HepG2 (cell line): ENCODE results near the gene PRKACB. TPM values are rescaled to one million over a fixed set of nuclear protein-coding genes. Genes with fewer than 3 reads are reported as not detected.

ENCODE experiments used
- ATAC-seq: fragments of 200-7000 bp; cut with Tn5 transposase; 3 replicates; pipeline ENCODE4 v1.9.1; 2020; ENCODE audit warnings: mild to moderate bottlenecking, moderate library complexity
- BruUV-seq: library from RNA; stranded (reverse); fragments of 400-500 nt; replicated peaks from 2 replicates; lab custom pipeline; 2021; lab: Mats Ljungman, UMichigan
- CTCF ChIA-PET: fragments of 300-600 bp; formaldehyde crosslinking; extraction: SDS; loops from one replicate; lab custom pipeline; 2021; ENCODE audit warnings: low total read pairs, inconsistent platforms, low intra/inter-chr PET ratio; lab: Yijun Ruan, JAX
- POLR2A ChIA-PET: fragments of 350-600 bp; sonication (Branson Sonifier 250); formaldehyde crosslinking; loops from one replicate; lab custom pipeline; 2020; ENCODE audit warnings: antibody characterized with exemption, inconsistent platforms; lab: Yijun Ruan, JAX
- DNase-seq: peaks from one replicate; pipeline ENCODE4 v3.0.0-alpha.2; 2015; ENCODE audit warnings: low spot score
- FAIRE-seq: peaks from 3 replicates; lab custom pipeline; 2011; peaks lifted over from hg19 to GRCh38; lab: Jason Lieb, UNC
- H2AFZ ChIP-seq: one replicate; pipeline ENCODE4 v1.6.1; 2011; ENCODE audit warnings: low read length, inconsistent platforms
- H3K27ac ChIP-seq: fragments of 300-600 bp; 3 replicates; pipeline ENCODE4 v1.8.0; 2011; ENCODE audit warnings: mixed run types, mild to moderate bottlenecking, mixed read lengths, low read length, inconsistent platforms; ENCODE audit not compliant: insufficient read depth; ENCODE audit errors: extremely low read length
- H3K27me3 ChIP-seq, 2 experiments: fragments of 200-600 bp in 1 of 2; 2 replicates in 1 of 2; 3 replicates in 1 of 2; pipeline versions ENCODE4 v1.6.0 to v1.8.0; 2011; ENCODE audit warnings: low read length in 2 of 2, mild to moderate bottlenecking in 2 of 2, moderate library complexity in 2 of 2, inconsistent platforms in 1 of 2; ENCODE audit not compliant: insufficient read depth in 2 of 2, control insufficient read depth in 1 of 2
- H3K36me3 ChIP-seq, 2 experiments: fragments of 200-600 bp in 1 of 2; replicated peaks in 1 of 2; 2 replicates in 1 of 2; 3 replicates in 1 of 2; pipeline versions ENCODE4 v1.5.1 to v1.8.0; 2011; ENCODE audit warnings: low read length in 2 of 2, inconsistent platforms in 1 of 2; ENCODE audit not compliant: insufficient read depth in 2 of 2, control insufficient read depth in 1 of 2
- H3K4me1 ChIP-seq: 2 replicates; pipeline ENCODE4 v1.5.1; 2012; ENCODE audit warnings: low read length, inconsistent platforms; ENCODE audit not compliant: insufficient read depth
- H3K4me2 ChIP-seq: 2 replicates; pipeline ENCODE4 v1.6.0; 2011; ENCODE audit warnings: low read depth, low read length, inconsistent platforms
- H3K4me3 ChIP-seq, 3 experiments: fragments of 200-600 bp in 1 of 3; sonication (generic), shearing (Covaris generic) in 1 of 3; replicated peaks in 1 of 3; 2 replicates each; pipeline ENCODE4 v1.5.1; 2011 to 2016; ENCODE audit warnings: low read length in 3 of 3, inconsistent platforms in 2 of 3, low read depth in 2 of 3, mild to moderate bottlenecking in 2 of 3, control low read depth in 1 of 3, mixed read lengths in 1 of 3; ENCODE audit not compliant: insufficient read depth in 1 of 3
- H3K79me2 ChIP-seq: one replicate; pipeline ENCODE4 v1.6.1; 2011; ENCODE audit warnings: low read length, inconsistent platforms; ENCODE audit not compliant: insufficient read depth
- H3K9ac ChIP-seq: 2 replicates; pipeline ENCODE4 v1.6.0; 2011; ENCODE audit warnings: mild to moderate bottlenecking, low read depth, low read length, inconsistent platforms; ENCODE audit not compliant: insufficient read depth
- H3K9me3 ChIP-seq: 2 replicates; pipeline ENCODE4 v1.5.1; 2012; ENCODE audit warnings: mild to moderate bottlenecking, low read length
- H4K20me1 ChIP-seq: 2 replicates; pipeline ENCODE4 v1.6.0; 2011; ENCODE audit warnings: inconsistent platforms, mild to moderate bottlenecking, low read length, moderate library complexity; ENCODE audit not compliant: insufficient read depth
- ATF3 ChIP-seq: sonication (generic); formaldehyde crosslinking; IDR thresholded peaks from 2 replicates; pipeline ENCODE4 v1.4.0; 2020; ENCODE audit warnings: missing genetic modification reagents
- CENPT ChIP-seq: sonication (generic); formaldehyde crosslinking; IDR thresholded peaks from 2 replicates; pipeline ENCODE4 v1.8.0; 2022; ENCODE audit warnings: low read depth, mild to moderate bottlenecking, moderate library complexity, missing genetic modification reagents
- E2F1 ChIP-seq: sonication (generic); formaldehyde crosslinking; IDR thresholded peaks from 2 replicates; pipeline ENCODE4 v1.5.0; 2020; ENCODE audit warnings: missing genetic modification reagents
- HIC2 ChIP-seq: sonication (generic); formaldehyde crosslinking; IDR thresholded peaks from 2 replicates; pipeline ENCODE4 v1.9.0; 2022; ENCODE audit warnings: low read depth, missing genetic modification reagents
- HOXA3 ChIP-seq: sonication (generic); formaldehyde crosslinking; IDR thresholded peaks from 2 replicates; pipeline ENCODE4 v1.5.0; 2020; ENCODE audit warnings: missing genetic modification reagents
- HOXA9 ChIP-seq: sonication (generic); formaldehyde crosslinking; IDR thresholded peaks from 2 replicates; pipeline ENCODE4 v1.8.1; 2022; ENCODE audit warnings: missing genetic modification reagents, mild to moderate bottlenecking, moderate library complexity, borderline replicate concordance
- IRX3 ChIP-seq: sonication (generic); formaldehyde crosslinking; IDR thresholded peaks from 2 replicates; pipeline ENCODE4 v1.8.1; 2023; ENCODE audit warnings: mild to moderate bottlenecking, low read depth, missing genetic modification reagents, borderline replicate concordance
- JARID2 ChIP-seq: sonication (generic); formaldehyde crosslinking; IDR thresholded peaks from 2 replicates; pipeline ENCODE4 v1.8.1; 2023; ENCODE audit warnings: missing genetic modification reagents, inconsistent platforms; ENCODE audit not compliant: insufficient replicate concordance
- KDM5B ChIP-seq: sonication (generic); formaldehyde crosslinking; IDR thresholded peaks from 2 replicates; pipeline ENCODE4 v1.4.0; 2020; ENCODE audit warnings: missing genetic modification reagents, mild to moderate bottlenecking, borderline replicate concordance
- MTF2 ChIP-seq: sonication (generic); formaldehyde crosslinking; IDR thresholded peaks from 2 replicates; pipeline ENCODE4 v1.5.0; 2020; ENCODE audit warnings: missing genetic modification reagents, borderline replicate concordance
- RBM39 ChIP-seq: fragments of 200-400 bp; formaldehyde crosslinking; IDR thresholded peaks from one replicate; pipeline ENCODE4 v1.6.1; 2018; ENCODE audit warnings: antibody characterized with exemption, mild to moderate bottlenecking, low read depth, low read length; ENCODE audit not compliant: poor library complexity, severe bottlenecking
- UBTF ChIP-seq: sonication (generic); formaldehyde crosslinking; IDR thresholded peaks from 2 replicates; pipeline ENCODE4 v1.4.0; 2020; ENCODE audit warnings: mild to moderate bottlenecking, missing genetic modification reagents
- ZFP91 ChIP-seq: sonication (generic); formaldehyde crosslinking; IDR thresholded peaks from 2 replicates; pipeline ENCODE4 v1.9.0; 2022; ENCODE audit warnings: missing genetic modification reagents, mild to moderate bottlenecking, borderline replicate concordance
- ZMYM4 ChIP-seq: sonication (generic); formaldehyde crosslinking; IDR thresholded peaks from 2 replicates; pipeline ENCODE4 v1.8.1; 2023; ENCODE audit warnings: mild to moderate bottlenecking, missing genetic modification reagents
- ZNF33A ChIP-seq: sonication (generic); formaldehyde crosslinking; IDR thresholded peaks from 2 replicates; pipeline ENCODE4 v1.5.1; 2020; ENCODE audit warnings: missing genetic modification reagents, mild to moderate bottlenecking, moderate library complexity, borderline replicate concordance
- ZNF761 ChIP-seq: sonication (generic); formaldehyde crosslinking; conservative IDR thresholded peaks from 2 replicates; pipeline ENCODE4 v1.4.0; 2020; ENCODE audit warnings: mild to moderate bottlenecking, missing genetic modification reagents
- WGBS: methylation state at CpG from one replicate; pipeline ENCODE4 v1.1.6; 2017; ENCODE audit warnings: low lambda C conversion rate; 5-methylcytosine and 5-hydroxymethylcytosine counted together
- in situ Hi-C: cut with HindIII; loops from 2 replicates; pipeline ENCODE4 v1.10.0; 2017; ENCODE audit warnings: low pct_unique_long_range_greater_than_20kb; ENCODE audit not compliant: extremely low pct_ligation_motif_present
- intact Hi-C: fragments of 100-400 bp; cut with micrococcal nuclease; formaldehyde crosslinking; loops from one replicate; pipeline ENCODE4 v1.10.0; 2022; ENCODE audit not compliant: unreplicated experiment
- polyA plus RNA-seq, 8 experiments: library from polyadenylated mRNA; depleted of rRNA in 3 of 8; stranded (reverse) in 7 of 8; unstranded in 1 of 8; fragments of >200 nt; fragmentation: Illumina TruSeq in 4 of 8; extraction: Trizol in 4 of 8; gene quantifications; 2 replicates each; pipeline versions ENCODE4 v1.2.1 to v1.2.3, GENCODE V29; 2011 to 2016; ENCODE audit warnings: low read depth in 4 of 8, missing spikeins in 1 of 8, mixed read lengths in 1 of 8; ENCODE audit not compliant: insufficient read depth in 1 of 8
- total RNA-seq, 5 experiments: library from RNA; depleted of rRNA; stranded (reverse); fragments of >200 nt; fragmentation: Illumina TruSeq; extraction: Trizol; gene quantifications; 2 replicates each; pipeline ENCODE4 v1.2.3, GENCODE V29; 2016; ENCODE audit warnings: low read depth in 1 of 5

The PRKACB gene
- total and polyA plus RNA-seq, 2 of the 13 experiments (the other 11 are each of a cell fraction or from before 2014, with no cell fraction given), result 3.5 to 5.8 TPM

GRCh38 chr1:84192681-84193080 is 48.6 kb downstream of the PRKACB start (continued):
- TF ChIP-seq UBTF (CRISPR knock-in tag) (no peak), ZNF761 (no peak), MTF2 (CRISPR knock-in tag) (no peak), ATF3 (CRISPR knock-in tag) (no peak), JARID2 (no peak), RBM39 (no peak)

GRCh38 chr1:84198832-84199231 is 54.8 kb downstream of the PRKACB start:
- DNase-seq (no peak), FAIRE-seq (no peak), ATAC-seq (no peak)
- H3K36me3 ChIP-seq, result no peaks in the 10 kb centered on the region
- no peak overlapping the region for H3K4me2 ChIP-seq
- H3K4me1 ChIP-seq, result no peaks in the 10 kb centered on the region
- no peaks in the 10 kb centered on the region for H4K20me1 ChIP-seq
- WGBS, result 91% methylated on average over 6 of the region's 6 CpGs
- no peak overlapping the region for H3K4me3 ChIP-seq
- no peak overlapping the region for H3K27ac ChIP-seq
- ChIA-PET CTCF (no interaction called here), POLR2A (no interaction called here)
- no peak for TF ChIP-seq KDM5B (CRISPR knock-in tag)
- no peak for TF ChIP-seq CENPT (CRISPR knock-in tag)
- TF ChIP-seq ZNF33A, result no peak
- TF ChIP-seq ZMYM4 (CRISPR knock-in tag), result no peak
- TF ChIP-seq E2F1 (CRISPR knock-in tag), result no peak
- TF ChIP-seq HOXA9 (CRISPR knock-in tag), result no peak
- no peak for TF ChIP-seq HIC2
- no peak for TF ChIP-seq IRX3 (CRISPR knock-in tag)
- no peak for TF ChIP-seq ZFP91 (CRISPR knock-in tag)
- no peak for TF ChIP-seq HOXA3 (CRISPR knock-in tag)
- H3K9me3 ChIP-seq, result peaks cover 3% of the 10 kb centered on the region; the same call in 1 of the 2 replicates
- in situ Hi-C loops, result no loop called here
- intact Hi-C loops, result no loop called here
- H2AFZ ChIP-seq, result no peak overlapping the region
- H3K9ac ChIP-seq, result no peak overlapping the region
- H3K79me2 ChIP-seq, result no peaks in the 10 kb centered on the region
- no TSS peak for BruUV-seq
- no peaks in the 10 kb centered on the region for H3K27me3 ChIP-seq
